OCI-LY1 (cell line): ENCODE data around the gene RGMA.

Experiments used
- H2AFZ ChIP-seq: fragments of 200-600 bp; sonication (generic), shearing (Covaris generic); 2 replicates; pipeline ENCODE4 v1.6.0; 2014; ENCODE audit warnings: antibody characterized with exemption, mild to moderate bottlenecking, low read length
- H3F3A ChIP-seq: fragments of 200-600 bp; sonication (generic), shearing (Covaris generic); 2 replicates; pipeline ENCODE4 v1.6.0; 2014; ENCODE audit warnings: mild to moderate bottlenecking, antibody characterized with exemption, low read length, moderate library complexity; ENCODE audit not compliant: insufficient read depth
- H3K27ac ChIP-seq: fragments of 200-600 bp; sonication (generic); 2 replicates; pipeline ENCODE4 v1.5.1; 2014; ENCODE audit warnings: low read length, mixed run types, mild to moderate bottlenecking, low read depth; ENCODE audit not compliant: poor library complexity, severe bottlenecking
- H3K27me3 ChIP-seq: fragments of 200-600 bp; sonication (generic); 2 replicates; pipeline ENCODE4 v1.6.0; 2014; ENCODE audit warnings: antibody characterized with exemption, mild to moderate bottlenecking, low read length, moderate library complexity; ENCODE audit not compliant: insufficient read depth
- H3K36me3 ChIP-seq: fragments of 200-600 bp; sonication (generic); 2 replicates; pipeline ENCODE4 v1.6.1; 2014; ENCODE audit warnings: mild to moderate bottlenecking, antibody characterized with exemption, low read length, moderate library complexity, mixed read lengths; ENCODE audit not compliant: insufficient read depth
- H3K4me1 ChIP-seq: fragments of 200-600 bp; sonication (generic); 2 replicates; pipeline ENCODE4 v1.5.1; 2014; ENCODE audit warnings: mild to moderate bottlenecking, low read length, moderate library complexity; ENCODE audit not compliant: insufficient read depth, severe bottlenecking
- H3K4me2 ChIP-seq: fragments of 200-600 bp; sonication (generic), shearing (Covaris generic); 2 replicates; pipeline ENCODE4 v1.6.1; 2014; ENCODE audit warnings: low read length
- H3K4me3 ChIP-seq: fragments of 200-600 bp; sonication (generic); 2 replicates; pipeline ENCODE4 v1.5.1; 2014; ENCODE audit warnings: low read length, low read depth, mild to moderate bottlenecking, mixed read lengths; ENCODE audit not compliant: poor library complexity, severe bottlenecking
- H3K79me2 ChIP-seq: fragments of 200-600 bp; shearing (Covaris generic); 2 replicates; pipeline ENCODE4 v1.6.1; 2016; ENCODE audit warnings: mixed run types, low read length, mixed read lengths; ENCODE audit not compliant: insufficient read depth
- H3K9ac ChIP-seq: fragments of 200-600 bp; sonication (generic), shearing (Covaris generic); 2 replicates; pipeline ENCODE4 v1.6.1; 2014; ENCODE audit warnings: mild to moderate bottlenecking, low read length, mixed read lengths
- H3K9me2 ChIP-seq: fragments of 200-600 bp; sonication (generic), shearing (Covaris generic); 2 replicates; pipeline ENCODE4 v1.6.1; 2014; ENCODE audit warnings: low read depth, mild to moderate bottlenecking, low read length, mixed read lengths
- H3K9me3 ChIP-seq: fragments of 200-600 bp; shearing (Covaris generic); 2 replicates; pipeline ENCODE4 v1.6.1; 2014; ENCODE audit warnings: low read length, mixed read lengths
- H4K20me1 ChIP-seq: fragments of 200-600 bp; sonication (generic), shearing (Covaris generic); 2 replicates; pipeline ENCODE4 v1.6.0; 2016; ENCODE audit warnings: mild to moderate bottlenecking, low read length; ENCODE audit not compliant: insufficient read depth
- CTCF ChIP-seq: fragments of 200-600 bp; sonication (generic), shearing (Covaris generic); IDR thresholded peaks from 2 replicates; pipeline ENCODE4 v1.5.1; 2017; ENCODE audit warnings: mild to moderate bottlenecking, antibody characterized with exemption, low read length, moderate library complexity, mixed read lengths
- EZH2 ChIP-seq: fragments of 200-600 bp; sonication (generic), shearing (Covaris generic); IDR thresholded peaks from 2 replicates; pipeline ENCODE4 v1.8.0; 2017; ENCODE audit warnings: borderline replicate concordance, mixed run types, mild to moderate bottlenecking, antibody characterized with exemption, low read length, moderate library complexity, mixed read lengths

The RGMA gene

GRCh38 chr15:93007994-93008393 is 81.0 kb downstream of the RGMA start:
- no peaks in the 10 kb centered on the region for H3K79me2 ChIP-seq
- no peaks in the 10 kb centered on the region for H4K20me1 ChIP-seq
- H3F3A ChIP-seq: no peaks in the 10 kb centered on the region
- H3K4me1 ChIP-seq: no peaks in the 10 kb centered on the region
- no peak overlapping the region for H3K4me3 ChIP-seq
- no peak overlapping the region for H3K4me2 ChIP-seq
- H3K9ac ChIP-seq: no peak overlapping the region
- no peaks in the 10 kb centered on the region for H3K9me2 ChIP-seq
- TF ChIP-seq EZH2 (no peak), CTCF (no peak)
- H3K9me3 ChIP-seq: no peaks in the 10 kb centered on the region
- no peak overlapping the region for H3K27ac ChIP-seq
- peaks cover 99% of the 10 kb centered on the region for H3K36me3 ChIP-seq
- no peak overlapping the region for H2AFZ ChIP-seq
- no peaks in the 10 kb centered on the region for H3K27me3 ChIP-seq

- H3K79me2 ChIP-seq: no peaks in the 10 kb centered on the region
Measured at GRCh38 chr15:93005133-93005532, 83.9 kb downstream of the RGMA start.

GRCh38 chr15:93001881-93002280 is 87.1 kb downstream of the RGMA start:
- H3F3A ChIP-seq: 0 out of 2 replicates have a peak, but pooled peaks cover 3% of the 10 kb centered on the region
- no peaks in the 10 kb centered on the region for H3K79me2 ChIP-seq
- H3K4me1 ChIP-seq: no peaks in the 10 kb centered on the region
- no peak overlapping the region for H2AFZ ChIP-seq
- no peaks in the 10 kb centered on the region for H3K27me3 ChIP-seq
- H3K9me2 ChIP-seq: no peaks in the 10 kb centered on the region
- no peaks in the 10 kb centered on the region for H3K9me3 ChIP-seq
- no peak overlapping the region for H3K4me2 ChIP-seq
- peaks cover 96% of the 10 kb centered on the region for H3K36me3 ChIP-seq
- TF ChIP-seq CTCF (no peak), EZH2 (no peak)
- H3K27ac ChIP-seq: no peak overlapping the region
- no peak overlapping the region for H3K9ac ChIP-seq
- no peak overlapping the region for H3K4me3 ChIP-seq
- H4K20me1 ChIP-seq: no peaks in the 10 kb centered on the region

More at GRCh38 chr15:93005133-93005532, 83.9 kb downstream of the RGMA start:
- no peak overlapping the region for H3K4me3 ChIP-seq
- peaks cover 98% of the 10 kb centered on the region for H3K36me3 ChIP-seq
- H3K9me3 ChIP-seq: no peaks in the 10 kb centered on the region
- no peak overlapping the region for H3K9ac ChIP-seq
- H2AFZ ChIP-seq: no peak overlapping the region
- no peaks in the 10 kb centered on the region for H3F3A ChIP-seq
- no peaks in the 10 kb centered on the region for H3K27me3 ChIP-seq
- no peak overlapping the region for H3K4me2 ChIP-seq
- H3K27ac ChIP-seq: no peak overlapping the region
- no peaks in the 10 kb centered on the region for H3K9me2 ChIP-seq
- no peaks in the 10 kb centered on the region for H4K20me1 ChIP-seq
- TF ChIP-seq CTCF (no peak), EZH2 (no peak)
- no peaks in the 10 kb centered on the region for H3K4me1 ChIP-seq
